NK-92 treated with Interleukin-12 subunit alpha and Interleukin-12 subunit beta, amount 100 ng/mL, for 24 hours (cell line): ENCODE data around the gene MYO3B.

ENCODE experiments used
- DNase-seq: peaks from one replicate; lab custom pipeline; 2025; lab: John Stamatoyannopoulos, UW

MYO3B gene

DNA sequence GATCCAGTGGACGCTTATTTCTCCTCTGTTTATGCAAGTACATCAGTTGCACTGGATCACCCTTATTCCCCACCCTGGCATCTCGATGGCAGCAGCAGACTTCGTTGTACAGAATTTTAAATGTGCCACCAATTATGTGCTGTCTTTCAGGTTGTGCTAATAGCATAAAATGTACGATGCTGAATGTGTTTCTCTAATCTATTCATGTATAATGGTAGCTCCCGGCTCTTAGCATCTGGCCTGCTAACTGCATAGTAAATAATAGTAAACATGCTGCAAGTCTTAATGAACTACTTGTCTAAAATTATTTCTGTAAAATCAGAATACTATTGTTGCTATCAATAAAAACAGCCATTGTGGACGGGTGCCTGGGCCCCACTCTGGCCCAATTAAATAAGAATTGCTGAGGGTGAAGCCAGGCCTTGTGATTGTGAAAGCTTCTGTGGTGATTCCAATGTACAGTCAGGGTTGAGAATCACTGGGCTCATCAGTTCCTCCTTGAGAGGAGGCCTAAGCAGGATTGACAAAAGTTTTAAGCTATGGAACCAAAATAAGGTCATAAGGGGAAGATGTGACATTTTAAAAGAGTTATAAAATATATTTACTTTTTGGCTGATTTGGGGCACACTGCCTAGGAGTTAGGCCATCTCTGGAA is 14.4 kb upstream of the MYO3B start:
- DNase-seq = no peak

DNA sequence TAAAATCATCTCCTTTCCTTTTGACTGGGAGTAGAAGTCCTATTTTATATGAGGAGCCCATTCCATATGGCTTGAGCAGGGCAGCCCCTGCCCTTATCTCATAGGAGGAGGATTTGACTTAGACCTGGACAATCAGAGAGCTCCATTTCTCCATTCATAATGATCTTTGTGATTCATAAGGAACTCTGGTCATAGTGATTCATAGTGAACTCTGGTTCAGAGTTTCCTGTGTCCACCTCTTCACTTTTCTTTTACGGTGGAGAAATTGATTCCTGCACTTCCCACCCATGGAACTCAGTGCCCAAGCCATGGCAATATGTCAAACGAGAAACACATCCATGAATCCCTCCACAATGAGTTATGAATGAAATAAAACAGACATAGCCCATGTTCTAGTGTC is 12.8 kb upstream of the MYO3B start:
- no peak for DNase-seq

DNA sequence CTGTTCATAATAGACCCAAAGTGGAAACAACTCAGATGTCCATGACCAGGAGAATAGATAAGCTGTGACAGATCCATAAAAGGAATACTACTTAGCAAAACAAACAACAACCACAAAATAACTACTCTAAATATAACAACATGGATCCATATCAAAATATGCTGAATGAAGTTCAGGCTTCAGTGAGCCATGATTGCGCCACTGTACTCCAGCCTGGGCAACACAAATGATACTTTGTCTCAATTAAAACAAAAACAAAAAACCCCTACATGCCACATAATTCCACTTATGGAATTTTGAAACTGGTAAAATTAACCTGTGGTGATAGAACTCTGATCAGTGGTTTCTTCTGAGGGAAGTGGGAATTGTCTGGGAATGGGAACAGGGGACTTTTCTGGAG is 11.2 kb upstream of the MYO3B start:
- no peak for DNase-seq

DNA sequence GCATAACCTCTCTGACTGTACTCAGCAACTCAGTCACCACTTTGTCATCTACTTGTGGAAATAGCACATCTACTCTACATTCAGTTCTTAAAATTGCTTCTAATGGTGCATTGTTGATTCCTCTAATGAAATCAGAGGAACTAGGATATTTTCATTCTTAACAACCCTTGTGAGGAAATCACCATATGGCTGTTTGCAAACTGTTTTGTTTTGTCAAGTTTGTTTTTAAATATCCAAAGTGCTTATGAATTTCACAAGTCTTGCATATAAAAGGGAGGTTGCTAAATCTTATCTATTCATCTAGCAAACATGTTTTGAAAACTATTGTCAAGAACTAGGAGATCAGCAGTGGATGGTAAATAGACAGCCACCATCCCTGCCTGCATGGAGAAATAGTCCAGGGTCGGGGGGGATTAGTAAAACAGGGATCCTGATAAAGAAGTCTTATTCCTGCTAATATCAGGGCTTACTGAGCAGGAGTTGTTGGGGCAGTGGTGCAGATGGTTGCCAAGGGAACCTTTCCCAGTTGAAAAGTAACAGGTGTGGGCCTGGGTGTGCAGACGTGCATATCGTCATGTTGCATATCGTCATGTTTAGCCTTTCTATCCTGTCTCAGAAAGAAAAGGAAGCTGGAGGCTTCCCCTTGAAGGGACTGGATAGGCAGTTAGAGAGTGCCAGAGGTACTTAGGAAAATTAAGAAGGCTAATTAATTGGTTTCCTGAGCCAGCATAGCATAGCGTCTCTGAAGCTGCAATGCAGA is 7.5 kb upstream of the MYO3B start:
- DNase-seq = no peak

DNA sequence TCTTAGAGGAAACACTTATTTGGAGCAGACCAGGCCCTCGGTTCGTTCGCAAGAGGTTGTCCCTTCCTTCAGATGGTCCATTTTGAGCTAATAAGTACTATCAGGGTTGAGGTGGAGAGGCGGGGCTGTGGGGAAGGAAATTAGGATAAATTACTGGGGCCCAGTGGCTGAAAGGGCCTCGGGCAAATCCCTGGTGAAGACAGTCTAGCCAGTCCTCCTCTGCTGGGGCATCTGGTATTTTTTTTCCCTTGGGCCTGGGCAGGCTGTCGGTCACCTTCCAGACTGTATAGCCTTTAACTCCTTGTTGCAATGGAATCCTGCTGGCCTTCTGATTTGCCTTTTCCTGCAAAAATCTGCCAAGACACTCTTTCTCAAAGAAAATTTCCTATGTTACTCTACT is 1.7 kb upstream of the MYO3B start:
- no peak for DNase-seq

DNA sequence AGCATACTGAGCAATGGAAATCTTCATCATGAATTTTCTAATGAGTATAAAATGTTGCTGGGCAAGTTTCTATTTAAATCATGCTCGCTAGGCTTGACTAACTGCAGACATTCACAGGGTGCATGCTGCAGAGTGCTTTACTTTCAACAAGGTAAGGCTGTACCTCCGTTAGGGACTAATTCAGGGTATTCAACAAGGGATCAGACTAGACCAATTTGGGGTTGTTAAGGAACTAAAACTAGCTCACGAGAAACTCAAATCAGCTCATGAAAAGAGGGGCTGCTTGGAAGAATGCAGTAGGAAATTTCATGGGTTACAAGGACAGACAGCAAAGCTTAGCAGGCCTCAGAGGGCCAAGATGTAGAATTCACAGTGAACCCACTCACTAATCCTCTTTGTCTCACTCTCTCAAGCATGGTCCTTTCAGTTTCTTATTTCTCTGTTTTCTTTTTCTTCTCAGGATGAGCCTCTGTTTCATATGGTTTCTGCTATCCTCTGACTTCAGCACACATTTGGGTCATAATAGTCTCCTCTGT is 2.2 kb downstream of the MYO3B start:
- DNase-seq = no peak

DNA sequence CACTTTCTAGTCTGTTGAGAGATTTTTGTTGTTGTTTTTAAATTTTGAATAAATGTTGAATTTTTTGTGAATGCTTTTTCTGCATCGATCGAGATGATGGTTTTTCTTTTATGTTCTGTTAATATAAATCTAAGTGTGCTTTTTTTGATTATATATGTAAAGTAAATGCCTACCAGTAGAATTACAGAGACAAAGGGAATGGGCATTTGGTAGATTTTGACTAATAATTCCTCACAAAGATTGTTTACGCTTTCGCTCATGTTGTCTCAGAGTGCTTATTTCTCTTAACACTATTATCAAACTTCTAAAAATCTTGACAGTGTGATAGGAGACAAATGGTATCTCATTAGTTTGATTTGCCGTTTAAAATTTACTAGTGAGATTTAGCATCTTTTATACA is 3.7 kb downstream of the MYO3B start:
- DNase-seq = no peak

DNA sequence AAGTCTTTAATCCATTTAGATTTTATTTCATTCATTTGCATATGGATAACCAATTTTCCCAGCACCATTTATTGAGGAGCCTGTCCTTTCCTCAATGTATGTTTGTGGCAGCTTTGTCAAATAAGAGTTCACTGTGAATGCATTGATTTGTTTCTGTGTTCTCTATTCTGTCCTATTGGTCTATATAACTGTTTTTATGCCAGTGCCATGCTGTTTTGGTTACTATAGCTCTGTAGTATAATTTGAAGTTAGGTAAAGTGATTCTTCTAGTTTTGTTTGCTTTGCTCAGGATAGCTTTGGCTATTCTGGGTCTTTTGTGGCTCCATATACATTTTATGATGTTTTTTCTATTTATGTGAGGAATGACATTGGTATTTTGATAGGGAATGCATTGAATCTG is 7.4 kb downstream of the MYO3B start:
- no peak for DNase-seq

DNA sequence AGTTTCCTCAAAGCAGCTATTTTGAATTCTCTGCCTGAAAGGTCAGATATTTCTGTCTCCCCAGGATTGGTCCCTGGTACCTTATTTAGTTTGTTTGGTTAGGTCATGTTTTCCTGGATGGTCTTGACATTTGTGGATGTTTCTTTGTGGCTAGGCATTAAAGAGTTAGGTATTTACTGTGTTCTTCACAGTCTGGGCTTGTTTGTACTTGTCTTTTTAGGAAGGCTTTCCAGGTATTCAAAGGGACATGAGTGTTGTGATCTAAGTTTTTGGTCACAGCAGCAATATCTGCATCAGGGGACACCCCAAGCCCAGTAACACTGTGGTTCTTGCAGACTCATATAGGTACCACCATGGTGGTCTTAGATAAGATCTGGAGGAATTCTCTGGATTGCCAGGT is 11.8 kb downstream of the MYO3B start:
- DNase-seq = no peak

DNA sequence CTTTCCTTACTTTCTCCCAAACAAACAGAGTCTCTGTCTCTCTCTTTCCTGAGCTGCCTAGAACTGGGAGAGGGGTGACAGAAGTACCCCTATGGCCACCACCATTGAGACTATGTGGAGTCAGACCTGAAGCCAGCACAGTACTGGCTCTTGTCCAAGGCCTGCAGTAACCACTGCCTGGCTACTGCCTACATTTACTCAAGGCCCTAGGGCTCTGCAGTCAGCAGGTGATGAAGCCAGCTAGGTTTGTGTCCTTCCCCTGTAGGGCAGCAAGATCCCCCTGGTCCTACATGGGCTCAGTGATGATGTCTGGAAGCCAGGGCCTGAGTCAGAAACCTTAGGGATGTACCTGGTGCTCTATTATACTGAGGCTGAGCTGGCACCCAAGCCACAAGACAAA is 12.2 kb downstream of the MYO3B start:
- DNase-seq = no peak

DNA sequence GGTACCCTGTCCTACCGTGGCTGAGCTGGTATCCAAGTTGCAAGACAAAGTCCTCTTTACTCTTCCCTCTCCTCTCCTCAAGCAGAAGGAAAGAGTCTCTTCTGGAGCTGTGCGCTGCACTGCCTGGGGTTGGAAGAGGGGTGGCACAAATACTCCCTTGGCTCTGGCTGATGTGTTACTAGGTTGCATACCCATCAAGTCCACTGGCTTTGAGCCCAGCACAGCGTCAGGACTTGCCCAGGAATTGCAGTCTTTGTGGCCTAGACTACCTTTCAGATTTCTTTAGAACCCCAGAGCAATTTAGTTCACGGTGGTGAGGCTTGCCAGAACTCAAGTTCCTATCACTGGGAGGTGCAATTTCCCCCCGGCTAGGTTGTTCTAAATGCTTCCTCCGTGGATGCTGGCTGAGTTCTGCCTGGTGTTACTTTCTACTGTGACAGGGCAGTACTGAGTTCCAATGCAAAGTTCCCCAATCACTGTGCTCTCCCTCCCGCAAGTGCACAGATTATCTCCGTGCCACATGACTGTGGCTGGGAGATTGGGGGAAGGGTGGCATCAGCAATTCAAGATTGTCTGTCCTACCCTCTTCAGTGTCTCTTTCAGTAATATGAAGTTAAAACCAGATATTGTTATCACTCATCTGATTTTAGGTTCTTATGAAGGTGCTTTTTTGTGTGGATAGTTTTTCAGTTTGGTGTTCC is 13.4 kb downstream of the MYO3B start:
- DNase-seq = no peak

DNA sequence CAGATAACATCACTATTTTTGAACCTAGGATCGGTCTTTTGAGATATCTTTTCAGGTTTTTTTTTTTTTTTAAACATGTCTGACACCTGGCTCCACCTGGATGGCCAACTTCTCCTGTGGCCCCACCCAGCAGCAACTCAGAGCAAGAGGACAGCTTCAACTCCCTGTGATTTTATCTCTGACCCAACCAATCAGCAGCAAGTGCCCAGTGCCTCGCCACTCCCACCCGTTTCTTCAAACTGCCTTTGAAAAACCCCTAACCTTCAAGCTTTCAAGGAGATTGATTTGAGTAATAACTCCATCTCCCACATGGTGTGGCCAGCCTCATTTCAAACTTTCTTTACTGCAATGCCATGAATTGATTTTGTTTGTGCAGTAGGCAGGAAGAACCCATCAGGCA is 19.0 kb downstream of the MYO3B start:
- DNase-seq = no peak

DNA sequence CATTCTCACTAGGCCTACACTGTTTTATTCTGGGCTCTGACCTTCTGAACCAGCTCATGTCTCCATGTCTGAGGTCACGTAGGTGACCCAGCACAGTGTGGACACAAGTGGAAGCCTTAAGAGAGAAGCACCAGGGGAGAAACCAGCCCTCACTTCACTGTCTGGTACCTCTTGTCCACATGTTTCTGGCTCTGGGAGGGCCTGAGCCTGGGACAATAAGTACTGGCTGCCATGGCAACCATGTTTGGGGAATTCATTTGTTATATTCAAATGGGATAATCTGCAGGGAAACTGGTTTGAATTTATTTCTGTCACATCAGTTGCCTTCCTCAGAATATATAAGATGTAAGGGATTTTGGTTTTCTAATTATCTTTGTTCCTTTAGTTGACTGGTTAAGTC is 23.3 kb downstream of the MYO3B start:
- no peak for DNase-seq

DNA sequence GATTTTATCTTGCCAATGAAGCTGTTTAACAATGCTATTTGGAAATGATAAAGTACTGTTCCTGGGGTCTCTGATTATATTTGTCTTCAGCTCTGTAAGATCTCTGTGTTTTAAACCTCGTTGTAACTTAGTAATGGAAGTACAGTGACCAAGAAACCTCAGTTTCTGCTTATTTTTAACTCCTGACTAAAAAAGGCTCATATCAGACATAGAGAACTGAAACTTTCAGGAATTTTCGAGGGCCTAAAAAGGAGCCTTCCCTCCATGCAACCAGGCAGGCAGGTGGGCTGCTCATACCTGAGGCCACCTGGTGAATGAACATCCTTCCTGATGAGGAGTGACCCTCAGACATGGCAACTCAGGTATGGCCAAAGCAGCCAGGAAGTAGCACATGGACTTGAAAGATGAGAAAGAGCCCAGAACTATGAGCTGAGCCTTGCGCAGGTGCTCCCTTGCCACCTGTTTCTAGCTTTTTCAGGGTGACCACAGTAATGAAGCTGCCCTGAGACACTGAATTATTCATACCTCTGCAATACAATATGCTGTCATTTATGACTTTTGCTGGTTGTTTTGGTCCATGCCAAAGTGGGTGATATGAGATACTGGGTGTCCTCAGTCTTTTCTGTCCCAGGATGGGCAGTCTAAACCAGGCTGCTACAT is 23.9 kb downstream of the MYO3B start:
- no peak for DNase-seq

DNA sequence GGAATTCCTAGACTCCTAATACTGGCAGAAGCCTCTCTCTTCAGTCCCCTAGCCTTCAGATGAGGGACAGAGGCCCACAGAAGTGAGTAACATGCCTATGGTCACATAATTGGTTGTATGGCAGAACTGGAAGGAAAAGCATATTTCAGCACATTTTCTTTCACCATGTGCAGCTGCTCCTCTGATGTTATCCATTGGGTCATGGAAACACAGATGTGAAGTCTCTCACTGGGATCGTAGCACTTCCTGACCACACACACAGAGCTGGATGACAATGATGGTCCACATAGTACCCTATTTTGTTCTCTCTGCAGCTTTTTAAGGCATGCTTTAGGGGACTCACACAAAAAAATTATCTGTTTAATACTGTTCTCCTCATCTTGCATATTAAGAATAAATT is 24.5 kb downstream of the MYO3B start:
- DNase-seq = no peak

DNA sequence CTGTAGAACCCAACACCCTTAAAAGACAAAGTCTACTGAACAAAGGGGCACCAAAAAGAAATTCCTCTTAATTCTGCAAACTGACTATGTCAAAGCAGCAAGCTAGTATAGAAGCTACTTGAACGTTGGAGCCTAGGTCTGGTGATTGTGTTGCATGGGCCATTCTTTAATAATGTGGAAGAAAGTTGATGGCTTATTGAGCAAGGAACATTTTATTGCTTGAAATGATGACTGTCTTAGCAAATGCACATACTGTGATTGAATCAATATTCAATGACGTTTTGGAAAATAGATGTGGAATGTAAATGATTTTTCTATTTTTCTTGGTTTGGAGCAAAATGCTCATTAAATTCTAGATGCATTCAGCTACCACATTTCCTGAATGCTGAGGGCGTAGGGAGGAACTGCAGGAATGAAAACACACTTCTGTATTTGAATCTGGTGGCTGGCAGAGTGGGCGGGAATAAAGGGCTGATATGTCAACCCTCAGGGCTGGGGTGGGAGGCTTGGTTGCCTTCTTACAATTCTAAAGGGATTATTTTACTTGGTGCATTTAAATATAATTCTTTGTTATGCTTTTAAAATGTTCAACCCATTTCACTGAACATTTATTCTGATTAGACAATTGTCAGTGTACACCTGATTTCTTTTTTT is 26.5 kb downstream of the MYO3B start:
- DNase-seq = no peak

DNA sequence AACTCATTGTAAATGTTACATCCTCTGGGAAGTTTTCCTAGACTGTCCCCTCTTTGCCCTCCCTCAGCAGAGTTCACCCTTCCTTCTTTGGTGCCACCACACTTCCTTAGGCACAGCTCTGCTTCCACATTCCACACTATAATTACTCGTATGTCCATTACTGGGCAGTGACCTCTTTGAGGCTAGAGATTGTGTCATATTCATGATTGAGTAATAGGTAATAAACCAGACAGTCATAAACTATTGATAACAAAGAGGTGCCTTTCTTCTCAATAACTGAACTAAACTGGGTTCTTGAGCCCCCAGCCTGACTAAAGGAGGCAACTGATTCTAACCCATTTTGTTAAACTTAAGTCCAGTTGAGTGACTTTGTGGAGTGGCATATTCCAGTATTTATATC is 28.3 kb downstream of the MYO3B start:
- no peak for DNase-seq

DNA sequence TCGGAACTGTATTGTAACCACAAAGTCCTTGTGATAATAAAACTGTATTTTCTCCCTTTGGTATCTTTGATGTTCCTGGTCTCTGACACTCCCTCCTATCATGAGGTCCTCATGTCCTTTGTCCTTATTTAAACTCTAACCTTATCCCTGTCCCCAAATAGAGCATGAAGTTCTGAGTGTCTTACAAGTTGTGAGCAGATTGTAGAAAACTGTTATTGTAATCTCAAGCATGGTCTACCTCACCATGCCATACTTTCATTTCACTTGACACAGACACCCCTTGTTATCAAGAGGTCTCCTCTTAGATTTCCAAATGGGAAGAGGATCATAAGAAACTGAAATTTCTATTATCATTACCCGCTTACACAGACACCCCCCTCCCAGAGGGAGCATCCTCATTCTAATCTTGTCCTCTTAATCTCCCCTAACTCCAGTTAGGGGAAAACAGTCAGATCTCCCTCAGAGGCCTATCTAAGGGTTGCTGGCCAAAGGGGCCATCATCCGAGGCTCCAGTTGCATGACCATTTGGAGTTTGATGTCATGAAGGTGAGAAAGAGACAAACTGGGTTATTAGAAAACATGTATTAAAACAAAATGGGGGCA is 29.0 kb downstream of the MYO3B start:
- no peak for DNase-seq

DNA sequence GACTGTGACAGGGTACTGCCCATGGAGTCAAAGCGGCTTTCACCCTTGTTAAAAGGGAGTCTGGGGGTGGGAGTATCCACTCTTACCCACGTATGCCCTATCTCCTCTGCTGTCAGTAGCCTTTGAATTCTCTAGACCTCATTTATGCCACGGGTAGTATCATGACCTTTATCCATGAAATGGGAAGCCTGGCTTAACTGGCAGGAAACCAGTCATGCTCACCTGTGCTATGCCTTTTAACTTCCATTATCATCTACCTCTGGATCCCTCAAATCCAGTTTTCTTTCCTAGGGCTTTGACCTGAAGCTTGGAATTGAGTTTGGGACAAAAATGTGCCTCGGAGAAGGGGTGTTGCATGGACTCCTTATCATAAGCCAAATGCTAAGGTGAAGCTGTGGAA is 30.0 kb downstream of the MYO3B start:
- DNase-seq = no peak

DNA sequence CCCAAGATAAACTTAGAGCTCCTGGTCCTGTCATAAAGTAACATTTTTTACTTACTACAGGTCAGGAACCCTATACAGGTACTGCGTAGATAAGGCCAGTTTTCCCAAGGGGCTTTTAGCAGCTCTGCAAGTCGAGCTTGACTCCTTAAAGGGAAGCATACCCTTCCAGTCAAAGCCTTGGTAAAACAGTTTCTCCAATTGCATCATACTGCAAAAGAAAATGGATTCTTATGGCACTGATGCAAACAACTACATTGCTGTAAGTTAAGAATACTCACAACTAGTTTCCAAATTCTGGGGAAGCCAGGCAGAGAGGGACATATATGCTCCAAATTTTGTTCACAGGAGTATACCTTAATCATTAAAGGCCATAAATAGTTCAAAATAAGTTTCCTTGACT is 31.0 kb downstream of the MYO3B start:
- no peak for DNase-seq

DNA sequence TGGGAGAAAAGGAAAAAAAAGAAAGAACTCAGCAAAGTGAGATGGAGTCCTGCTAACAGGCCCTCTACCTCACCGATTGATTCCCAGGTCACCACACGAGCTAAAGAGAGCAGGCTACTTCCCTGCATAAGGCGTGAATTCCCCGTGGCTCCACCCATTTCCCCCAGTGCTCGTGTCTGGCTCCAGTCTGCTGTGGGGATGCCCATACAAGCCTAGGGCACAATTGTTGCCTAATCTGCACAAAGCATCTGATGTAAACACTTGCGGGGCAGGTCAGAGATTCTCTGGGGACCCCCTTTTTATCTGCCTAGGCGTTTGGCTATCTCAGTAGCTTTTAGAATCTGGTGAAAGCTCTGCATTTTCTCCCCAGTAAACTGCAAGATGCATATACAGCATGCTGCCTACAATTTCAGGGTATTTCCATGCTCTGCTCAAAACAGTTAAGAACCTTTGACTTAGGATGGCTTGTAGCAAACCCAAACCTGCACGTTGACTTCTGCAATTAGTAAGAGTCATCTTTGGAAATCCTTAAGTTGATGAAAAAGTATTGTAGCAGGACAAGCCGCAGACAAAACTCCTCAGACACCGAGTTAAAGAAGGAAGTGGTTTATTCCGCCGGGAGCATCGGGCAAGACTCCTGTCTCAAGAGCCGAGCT is 34.8 kb downstream of the MYO3B start:
- no peak for DNase-seq
